ENCODE data around the gene SLC30A5. TPM values are rescaled to one million over a fixed set of nuclear protein-coding genes. Genes with fewer than 3 reads are reported as not detected.

The SLC30A5 gene
- total and polyA plus RNA-seq, 9 of the 15 experiments (the other 6 are each of a cell fraction or from before 2014, with no cell fraction given): 22.9 to 86.8 (median 62.5) TPM

- TF ChIP-seq ZBTB40 (IDR thresholded peaks at IDR 0.05) (peak; percentile 79), ZBTB40 (CRISPR knock-in tag; IDR thresholded peaks at IDR 0.05) (no peak), ZNF174 (CRISPR knock-in tag; IDR thresholded peaks at IDR 0.05) (no peak), KAT7 (CRISPR knock-in tag; IDR thresholded peaks at IDR 0.05; ENCODE audit: borderline replicate concordance) (peak; percentile 85; the same call in 1 of the 2 replicates), HNRNPL (IDR thresholded peaks at IDR 0.05; ENCODE audit: low read depth, low read length) (peak; percentile 62; the same call in 1 of the 2 replicates), CREB3L1 (IDR thresholded peaks at IDR 0.05; ENCODE audit: borderline replicate concordance, low read depth) (peak; percentile 99), MYNN (IDR thresholded peaks at IDR 0.05) (no peak), MYNN (CRISPR knock-in tag; IDR thresholded peaks at IDR 0.05) (no peak), RFX5 (IDR thresholded peaks at IDR 0.05; ENCODE audit: low read depth, low read length) (peak; percentile 87), MAX (CRISPR knock-in tag; IDR thresholded peaks at IDR 0.05) (peak; percentile 86), LCOR (CRISPR knock-in tag; IDR thresholded peaks at IDR 0.05) (peak; percentile 88), CHCHD3 (CRISPR knock-in tag; IDR thresholded peaks at IDR 0.05) (peak; percentile 15; the same call in 1 of the 2 replicates), CHD4 (IDR thresholded peaks at IDR 0.05; ENCODE audit: insufficient read depth, insufficient replicate concordance, low read depth, low read length, poor library complexity, severe bottlenecking) (no peak), PHF20 (IDR thresholded peaks at IDR 0.05; ENCODE audit: partially characterized antibody) (peak; percentile 72), ETV6 (IDR thresholded peaks at IDR 0.05; ENCODE audit: borderline replicate concordance in 1 of 2, low read depth in 2 of 2, low read length in 1 of 2) (no peak), ETV6 (CRISPR knock-in tag; IDR thresholded peaks at IDR 0.05; ENCODE audit: borderline replicate concordance) (no peak), ZNF3 (CRISPR knock-in tag; IDR thresholded peaks at IDR 0.05) (no peak), FOXK2 (conservative IDR thresholded peaks at IDR 0.05 in 1 of 2, IDR thresholded peaks at IDR 0.05 in 1 of 2; ENCODE audit: low read depth in 2 of 2) (peak; percentile 81 to 84)
These were observed at the start of gene SLC30A5 (continued) for GRCh38 chr5:69093771-69094482.
